SJCRH30 (cell line): Measurements from ENCODE around the gene C6orf47. TPM values are rescaled to one million over a fixed set of nuclear protein-coding genes. Genes with fewer than 3 reads are reported as not detected.

Source experiments
- total RNA-seq: library from RNA; depleted of rRNA; stranded (reverse); fragments of >200 nt; shearing (Covaris generic); gene quantifications from 2 replicates; pipeline ENCODE4 v1.2.3, GENCODE V29; 2014; rRNA removed

C6orf47 gene
- total RNA-seq, 1 experiment from 2014 or later = 19.0 TPM

Other genes starting within 250 kb of the C6orf47 start
- gene MICB, start 162.6 kb downstream of the C6orf47 start, total RNA-seq = not detected in 2 replicates
- gene MCCD1, start 131.8 kb downstream of the C6orf47 start, total RNA-seq = not detected in 2 replicates
- gene DDX39B, start 118.8 kb downstream of the C6orf47 start, total RNA-seq = 673 and 762 TPM in 2 replicates
- gene ATP6V1G2, start 114.2 kb downstream of the C6orf47 start, total RNA-seq = 0.91 and 1.4 TPM in 2 replicates
- 8.5 and 10.6 TPM in 2 replicates for gene NFKBIL1, start 113.2 kb downstream of the C6orf47 start, total RNA-seq
- gene LTA, start 88.5 kb downstream of the C6orf47 start, total RNA-seq = not detected in 2 replicates
- not detected in 2 replicates for gene TNF, start 85.2 kb downstream of the C6orf47 start, total RNA-seq
- gene LTB, start 78.4 kb downstream of the C6orf47 start, total RNA-seq = not detected in 2 replicates
- not detected in 2 replicates for gene LST1, start 74.5 kb downstream of the C6orf47 start, total RNA-seq
- gene NCR3, start 67.8 kb downstream of the C6orf47 start, total RNA-seq = not detected in 2 replicates
- gene AIF1, start 45.5 kb downstream of the C6orf47 start, total RNA-seq = not detected in 2 replicates
- 98.7 and 109 TPM in 2 replicates for gene PRRC2A, start 40.1 kb downstream of the C6orf47 start, total RNA-seq
- 165 and 188 TPM in 2 replicates for gene BAG6, start 8.1 kb downstream of the C6orf47 start, total RNA-seq
- 1.8 and 2.0 TPM in 2 replicates for gene APOM, start 4.9 kb downstream of the C6orf47 start, total RNA-seq
- 19.5 and 23.6 TPM in 2 replicates for gene GPANK1, start 4.2 kb upstream of the C6orf47 start, total RNA-seq
- 197 and 208 TPM in 2 replicates for gene CSNK2B, start 5.3 kb upstream of the C6orf47 start, total RNA-seq
- gene LY6G5B, start 9.2 kb upstream of the C6orf47 start, total RNA-seq = 3.2 and 7.0 TPM in 2 replicates
- gene LY6G5C, start 20.3 kb upstream of the C6orf47 start, total RNA-seq = 0.25 and 1.6 TPM in 2 replicates
- gene ABHD16A, start 42.5 kb upstream of the C6orf47 start, total RNA-seq = 18.8 and 22.4 TPM in 2 replicates
- gene LY6G6F, start 46.1 kb upstream of the C6orf47 start, total RNA-seq = not detected in 2 replicates
- not detected in 2 replicates for gene LY6G6D, start 54.6 kb upstream of the C6orf47 start, total RNA-seq
- not detected in 2 replicates for gene LY6G6C, start 61.0 kb upstream of the C6orf47 start, total RNA-seq
- 0.47 TPM in 1 of 2 replicates, not detected in the other for gene MPIG6B, start 62.6 kb upstream of the C6orf47 start, total RNA-seq
- 39.1 and 42.7 TPM in 2 replicates for gene DDAH2, start 68.5 kb upstream of the C6orf47 start, total RNA-seq
- 210 and 234 TPM in 2 replicates for gene CLIC1, start 75.8 kb upstream of the C6orf47 start, total RNA-seq
- gene MSH5, start 79.2 kb upstream of the C6orf47 start, total RNA-seq = 12.9 and 13.4 TPM in 2 replicates
- gene SAPCD1, start 101.9 kb upstream of the C6orf47 start, total RNA-seq = 0.89 and 1.4 TPM in 2 replicates
- 0.28 and 0.34 TPM in 2 replicates for gene VWA7, start 116.5 kb upstream of the C6orf47 start, total RNA-seq
- 42.5 and 45.8 TPM in 2 replicates for gene VARS1, start 135.0 kb upstream of the C6orf47 start, total RNA-seq
- 90.1 and 106 TPM in 2 replicates for gene LSM2, start 146.2 kb upstream of the C6orf47 start, total RNA-seq
- gene HSPA1L, start 154.5 kb upstream of the C6orf47 start, total RNA-seq = 0.10 and 0.14 TPM in 2 replicates
- gene HSPA1A, start 154.8 kb upstream of the C6orf47 start, total RNA-seq = 0.56 TPM in 1 of 2 replicates, not detected in the other
- 106 and 118 TPM in 2 replicates for gene HSPA1B, start 167.0 kb upstream of the C6orf47 start, total RNA-seq
- gene NEU1, start 202.0 kb upstream of the C6orf47 start, total RNA-seq = 21.2 and 23.3 TPM in 2 replicates
- gene SLC44A4, start 218.2 kb upstream of the C6orf47 start, total RNA-seq = 0.12 TPM in 1 of 2 replicates, not detected in the other
- gene EHMT2, start 236.9 kb upstream of the C6orf47 start, total RNA-seq = 42.1 and 48.4 TPM in 2 replicates
- 4.8 and 5.4 TPM in 2 replicates for gene ZBTB12, start 241.3 kb upstream of the C6orf47 start, total RNA-seq